Subcutaneous abdominal adipose tissue (tissue), 5 donors: ENCODE results near the gene CUTA.
"Not testable (repeated sequence)": the region's sequence is repeated elsewhere in the genome, so short reads cannot be mapped to it uniquely, and the experiment has no call there.

Experiments
- H3K27ac ChIP-seq: one replicate; pipeline ENCODE4 v1.7.0; 2013; ENCODE audit warnings: low read depth, mild to moderate bottlenecking, inconsistent platforms, low read length, moderate library complexity
- H3K27me3 ChIP-seq, 5 donors: one replicate each; pipeline ENCODE4 v1.7.0; 2013; ENCODE audit warnings: low read length in 5 of 5, inconsistent platforms in 1 of 5; ENCODE audit not compliant: control insufficient read depth in 5 of 5, insufficient read depth in 4 of 5
- H3K36me3 ChIP-seq, 5 donors: one replicate each; pipeline ENCODE4 v1.7.0; 2013; ENCODE audit warnings: low read length in 5 of 5; ENCODE audit not compliant: control insufficient read depth in 5 of 5, insufficient read depth in 5 of 5
- H3K4me1 ChIP-seq, 5 donors: one replicate each; pipeline ENCODE4 v1.7.0; 2013; ENCODE audit warnings: low read length in 5 of 5, mild to moderate bottlenecking in 3 of 5, moderate library complexity in 1 of 5; ENCODE audit not compliant: control insufficient read depth in 5 of 5, insufficient read depth in 5 of 5
- H3K4me3 ChIP-seq, 5 donors: one replicate each; pipeline ENCODE4 v1.7.0; 2013; ENCODE audit warnings: low read length in 5 of 5, low read depth in 1 of 5
- H3K9ac ChIP-seq, 5 donors: one replicate each; pipeline ENCODE4 v1.7.0; 2013; ENCODE audit warnings: low read length in 5 of 5, mild to moderate bottlenecking in 4 of 5, moderate library complexity in 3 of 5
- H3K9me3 ChIP-seq, 5 donors: one replicate each; pipeline ENCODE4 v1.7.0; 2013; ENCODE audit warnings: low read length in 5 of 5; ENCODE audit not compliant: control insufficient read depth in 5 of 5
- donor health status: healthy.
- donor health status: healthy.
- donor health status: healthy.
- donor health status: healthy.
- donor health status: healthy.

Gene CUTA

DNA sequence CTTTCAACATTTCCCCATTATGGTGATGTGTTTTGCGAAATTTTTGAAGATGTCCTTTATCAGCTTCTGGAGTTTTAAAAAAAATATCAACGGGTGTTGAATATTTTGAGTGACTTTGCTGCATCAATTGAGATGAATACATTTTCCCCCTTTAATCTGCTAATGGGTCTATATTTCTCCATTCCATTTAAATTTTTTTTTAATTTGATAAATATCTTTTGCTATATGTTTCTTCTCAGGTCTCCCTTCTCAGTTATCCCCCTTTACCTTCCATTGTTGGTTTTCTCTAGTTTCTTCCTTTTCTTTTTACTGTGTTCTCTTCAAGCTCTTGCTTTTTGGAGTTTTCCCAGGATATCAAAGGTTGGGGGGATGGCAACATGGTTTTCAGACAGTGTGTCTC, 27.7 kb downstream of the CUTA start:
- no peak overlapping the region for H3K27ac ChIP-seq

GRCh38 chr6:33384581-33385020, 33.3 kb downstream of the CUTA start:
- H3K4me1 ChIP-seq: peaks cover 0 to 4% (median 0%) of the 10 kb centered on the region in 5 donors
- no peaks in the 10 kb centered on the region for H3K36me3 ChIP-seq
- no peaks in the 10 kb centered on the region for H3K9me3 ChIP-seq
- H3K27ac ChIP-seq: no peak overlapping the region
- no peaks in the 10 kb centered on the region for H3K27me3 ChIP-seq
- no peak overlapping the region for H3K9ac ChIP-seq
- no peak overlapping the region for H3K4me3 ChIP-seq

More for the DNA sequence above, 27.7 kb downstream of the CUTA start:
- H3K9me3 ChIP-seq: no peaks in the 10 kb centered on the region
- no peaks in the 10 kb centered on the region for H3K27me3 ChIP-seq
- no peak overlapping the region for H3K4me3 ChIP-seq
- peaks cover 2 to 15% (median 11%) of the 10 kb centered on the region in 5 donors for H3K4me1 ChIP-seq
- no peak overlapping the region for H3K9ac ChIP-seq
- no peaks in the 10 kb centered on the region for H3K36me3 ChIP-seq

DNA sequence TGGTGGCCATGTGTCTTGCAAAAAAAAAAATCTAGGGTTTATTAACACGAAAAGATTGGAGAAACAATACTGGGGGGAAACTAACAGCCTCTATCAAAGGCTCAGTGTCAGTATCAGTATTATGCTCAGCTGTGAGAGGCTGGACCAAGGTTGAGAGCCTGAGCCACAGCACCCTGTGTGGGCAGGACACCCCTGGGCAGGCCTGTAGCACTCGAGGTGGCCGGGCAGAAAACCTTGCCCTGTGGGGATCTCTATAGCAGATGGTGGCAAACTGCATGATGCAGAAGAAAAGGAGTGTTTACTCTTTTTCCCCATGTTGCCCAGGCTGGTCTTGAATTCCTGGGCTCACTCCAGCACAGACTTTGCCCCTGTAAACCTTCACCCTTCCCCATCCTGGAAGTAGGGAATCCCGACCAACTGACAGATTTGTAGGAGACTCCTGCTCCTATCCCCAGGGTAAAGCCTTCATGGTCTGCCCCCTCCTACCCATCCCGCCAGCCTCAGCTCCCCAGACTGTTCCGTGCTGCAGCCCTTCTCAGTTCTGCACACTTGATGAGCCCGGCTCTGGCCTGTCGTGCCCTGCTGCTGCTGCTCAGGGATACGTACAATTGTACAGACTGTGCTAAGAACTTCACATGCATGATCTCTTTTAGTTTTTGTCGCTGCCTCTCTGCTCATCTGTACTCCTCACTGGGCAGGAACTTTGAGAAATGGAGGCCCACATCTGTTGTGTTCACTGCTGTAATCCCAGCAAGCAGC, 34.3 kb downstream of the CUTA start:
- H3K9me3 ChIP-seq: no peaks in the 10 kb centered on the region
- no peak overlapping the region for H3K9ac ChIP-seq
- no peak overlapping the region for H3K4me3 ChIP-seq
- H3K36me3 ChIP-seq: no peaks in the 10 kb centered on the region
- H3K27me3 ChIP-seq: no peaks in the 10 kb centered on the region
- H3K4me1 ChIP-seq: peaks cover 0 to 4% (median 0%) of the 10 kb centered on the region in 5 donors
- no peak overlapping the region for H3K27ac ChIP-seq

GRCh38 chr6:33380272-33380981, 37.5 kb downstream of the CUTA start:
- H3K9me3 ChIP-seq: no peaks in the 10 kb centered on the region
- peaks cover 0 to 25% (median 15%) of the 10 kb centered on the region in 5 donors for H3K4me1 ChIP-seq
- H3K27me3 ChIP-seq: no peaks in the 10 kb centered on the region
- no peaks in the 10 kb centered on the region for H3K36me3 ChIP-seq
- no peak overlapping the region for H3K9ac ChIP-seq
- H3K4me3 ChIP-seq: no peak overlapping the region
- no peak overlapping the region for H3K27ac ChIP-seq

GRCh38 chr6:33379184-33379583, 38.7 kb downstream of the CUTA start:
- not testable (repeated sequence) for H3K9me3 ChIP-seq, H3K27ac ChIP-seq, H3K4me3 ChIP-seq, H3K36me3 ChIP-seq, H3K9ac ChIP-seq, H3K27me3 ChIP-seq
- H3K4me1 ChIP-seq: peaks cover 0 to 37% (median 28%) of the 10 kb centered on the region in 5 donors

GRCh38 chr6:33377171-33377570, 40.7 kb downstream of the CUTA start:
- Histone ChIP-seq H3K9me3 (no peaks in the 10 kb centered on the region), H3K4me1 (peaks cover 0 to 34% (median 28%) of the 10 kb centered on the region in 5 donors), H3K36me3 (no peaks in the 10 kb centered on the region), H3K4me3 (peak overlapping the region in 1 of 5 donors; percentile 31), H3K9ac (no peak overlapping the region), H3K27ac (no peak overlapping the region), H3K27me3 (no peaks in the 10 kb centered on the region)

- Histone ChIP-seq H3K4me3 (peak overlapping the region in 1 of 5 donors; percentile 6), H3K9ac (peak overlapping the region in 1 of 5 donors; percentile 30), H3K4me1 (peaks cover 0 to 34% (median 28%) of the 10 kb centered on the region in 5 donors), H3K27me3 (no peaks in the 10 kb centered on the region), H3K27ac (peak overlapping the region; percentile 83), H3K36me3 (no peaks in the 10 kb centered on the region), H3K9me3 (no peaks in the 10 kb centered on the region)
Observed at GRCh38 chr6:33375143-33375671, 42.7 kb downstream of the CUTA start.

- Histone ChIP-seq H3K9me3 (no peaks in the 10 kb centered on the region), H3K27ac (peak overlapping the region; percentile 83), H3K9ac (no peak overlapping the region), H3K4me1 (peaks cover 0 to 34% (median 28%) of the 10 kb centered on the region in 5 donors), H3K4me3 (no peak overlapping the region), H3K36me3 (no peaks in the 10 kb centered on the region), H3K27me3 (no peaks in the 10 kb centered on the region)
Observed at GRCh38 chr6:33373960-33374910, 43.7 kb downstream of the CUTA start.

- Histone ChIP-seq H3K27ac (no peak overlapping the region), H3K9me3 (no peaks in the 10 kb centered on the region), H3K4me3 (no peak overlapping the region), H3K36me3 (no peaks in the 10 kb centered on the region), H3K27me3 (no peaks in the 10 kb centered on the region), H3K4me1 (peaks cover 0 to 33% (median 27%) of the 10 kb centered on the region in 5 donors), H3K9ac (no peak overlapping the region)
Observed at GRCh38 chr6:33372526-33373123, 45.3 kb downstream of the CUTA start.
